ENCODE data around the gene CYP2C9. TPM values are rescaled to one million over a fixed set of nuclear protein-coding genes. Genes with fewer than 3 reads are reported as not detected.
"Not testable (repeated sequence)": the region's sequence is repeated elsewhere in the genome, so short reads cannot be mapped to it uniquely, and the experiment has no call there.

CYP2C9 gene
- polyA plus RNA-seq, result not detected

DNA sequence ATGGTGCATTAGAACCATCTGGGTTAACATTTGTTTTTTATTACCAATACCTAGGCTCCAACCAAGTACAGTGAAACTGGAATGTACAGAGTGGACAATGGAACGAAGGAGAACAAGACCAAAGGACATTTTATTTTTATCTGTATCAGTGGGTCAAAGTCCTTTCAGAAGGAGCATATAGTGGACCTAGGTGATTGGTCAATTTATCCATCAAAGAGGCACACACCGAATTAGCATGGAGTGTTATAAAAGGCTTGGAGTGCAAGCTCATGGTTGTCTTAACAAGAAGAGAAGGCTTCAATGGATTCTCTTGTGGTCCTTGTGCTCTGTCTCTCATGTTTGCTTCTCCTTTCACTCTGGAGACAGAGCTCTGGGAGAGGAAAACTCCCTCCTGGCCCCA is at the start of gene CYP2C9:
Gene CYP2C9 (plus strand): TSS at position 276 of the 400 bp plus-strand sequence. CDS start 25 bp downstream, at position 301.
- Mint-ChIP-seq H3K4me3 (no peak within 1 kb of the TSS), H3K9me3 (peaks cover 7 to 28% (median 20%) of the 10 kb centered on the region in 6 donors), H3K4me1 (no peaks in the 10 kb centered on the region), H3K27ac (no peak within 1 kb of the TSS), H3K36me3 (peaks cover 0 to 4% (median 0%) of the 10 kb centered on the region in 3 donors), H3K27me3 (ENCODE audit: low read depth in 3 of 3) (no peaks in the 10 kb centered on the region)
- DNase-seq, result no peak

DNA sequence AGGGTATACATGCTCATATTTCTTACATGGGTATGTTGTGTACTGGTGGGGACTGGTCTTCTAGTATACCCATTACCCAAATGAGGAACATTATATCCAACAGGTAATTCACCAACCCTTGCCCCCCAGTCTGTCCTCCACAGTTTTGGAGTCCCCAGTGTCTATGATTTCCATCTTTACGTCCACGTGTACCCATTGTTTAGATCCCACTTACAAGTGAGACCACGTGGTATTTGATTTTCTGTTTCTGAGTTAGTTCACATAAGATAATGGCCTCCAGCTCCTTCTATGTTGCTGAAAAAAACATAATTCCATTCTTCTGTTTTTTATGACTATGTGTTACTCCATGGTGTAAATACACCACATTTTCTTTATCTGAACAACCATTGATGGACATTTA is 49.3 kb upstream of the CYP2C9 start:
- no peak for DNase-seq
- Mint-ChIP-seq H3K9me3 (peaks cover 0 to 16% (median 4%) of the 10 kb centered on the region in 6 donors), H3K4me3 (no peak overlapping the region), H3K27me3 (ENCODE audit: low read depth in 3 of 3) (no peaks in the 10 kb centered on the region), H3K27ac (no peak overlapping the region), H3K4me1 (no peaks in the 10 kb centered on the region), H3K36me3 (no peaks in the 10 kb centered on the region)

DNA sequence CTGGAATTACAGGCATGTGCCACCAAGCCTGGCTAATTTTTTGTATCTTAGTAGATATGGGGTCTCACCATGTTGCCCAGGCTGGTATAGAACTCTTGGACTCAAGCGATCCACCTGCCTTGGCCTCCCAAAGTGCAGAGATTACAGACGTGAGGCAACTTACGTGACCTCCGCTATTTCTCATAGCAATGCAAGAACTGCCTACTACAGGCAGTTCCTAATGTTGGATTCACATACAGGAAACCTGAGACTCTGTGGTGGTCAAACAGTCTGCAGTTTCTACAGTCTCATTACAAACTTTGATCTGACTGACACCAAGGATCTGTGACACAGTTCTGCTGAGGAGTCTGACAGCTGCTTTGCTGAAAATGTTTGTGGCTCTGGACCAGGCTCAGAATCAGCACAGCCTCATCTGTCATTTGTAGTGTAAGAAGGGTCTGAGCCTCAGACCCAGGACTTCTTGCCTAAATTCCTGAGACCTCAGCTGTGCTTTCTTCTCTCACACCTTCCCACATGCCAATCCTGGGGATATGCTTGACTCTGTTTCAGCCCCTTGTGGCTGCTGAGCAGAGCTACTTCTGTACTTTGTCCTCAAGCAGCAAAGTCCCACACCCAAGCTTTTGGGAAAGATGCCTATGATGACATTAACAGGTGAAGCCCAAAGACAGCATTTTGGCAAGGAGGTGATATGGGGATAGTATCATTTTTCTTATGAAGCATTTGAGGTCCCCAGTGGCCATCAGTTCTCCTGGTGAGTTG is 48.0 kb upstream of the CYP2C9 start:
- Mint-ChIP-seq H3K4me3 (no peak overlapping the region), H3K27ac (no peak overlapping the region), H3K27me3 (ENCODE audit: low read depth in 3 of 3) (no peaks in the 10 kb centered on the region), H3K36me3 (no peaks in the 10 kb centered on the region), H3K4me1 (no peaks in the 10 kb centered on the region), H3K9me3 (peaks cover 0 to 15% (median 5%) of the 10 kb centered on the region in 6 donors)
- DNase-seq, result no peak

DNA sequence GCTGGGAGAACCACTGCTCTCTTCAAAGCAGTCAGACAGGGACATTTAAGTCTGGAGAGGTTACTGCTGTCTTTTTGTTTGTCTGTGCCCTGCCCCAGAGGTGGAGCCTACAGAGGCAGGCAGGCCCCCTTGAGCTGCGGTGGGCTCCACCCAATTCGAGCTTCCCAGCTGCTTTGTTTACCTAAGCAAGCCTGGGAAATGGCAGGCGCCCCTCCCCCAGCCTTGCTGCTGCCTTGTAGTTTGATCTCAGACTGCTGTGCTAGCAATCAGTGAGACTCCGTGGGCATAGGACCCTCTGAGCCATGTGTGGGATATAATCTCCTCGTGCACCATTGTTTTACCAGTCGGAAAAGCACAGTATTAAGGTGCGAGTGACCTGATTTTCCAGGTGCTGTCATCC is 40.0 kb upstream of the CYP2C9 start:
- H3K27ac Mint-ChIP-seq; H3K27me3 Mint-ChIP-seq (ENCODE audit: low read depth in 3 of 3); DNase-seq; H3K4me3 Mint-ChIP-seq; H3K36me3 Mint-ChIP-seq; H3K4me1 Mint-ChIP-seq: not testable (repeated sequence)
- peaks cover 0 to 17% (median 2%) of the 10 kb centered on the region in 6 donors for H3K9me3 Mint-ChIP-seq

- peaks cover 0 to 14% (median 6%) of the 10 kb centered on the region in 6 donors for H3K9me3 Mint-ChIP-seq
- H3K36me3 Mint-ChIP-seq, result no peaks in the 10 kb centered on the region
These were observed 36.4 kb upstream of the CYP2C9 start for GRCh38 chr10:94902080-94902479.

GRCh38 chr10:94902570-94902969 is 35.9 kb upstream of the CYP2C9 start:
- Mint-ChIP-seq H3K27me3 (ENCODE audit: low read depth in 3 of 3) (peaks cover 0 to 2% (median 0%) of the 10 kb centered on the region in 3 donors), H3K4me1 (no peaks in the 10 kb centered on the region), H3K36me3 (no peaks in the 10 kb centered on the region), H3K9me3 (peaks cover 0 to 10% (median 5%) of the 10 kb centered on the region in 6 donors), H3K4me3 (no peak overlapping the region), H3K27ac (no peak overlapping the region)
- no peak for DNase-seq

More at GRCh38 chr10:94902080-94902479, 36.4 kb upstream of the CYP2C9 start:
- H3K27ac Mint-ChIP-seq, result no peak overlapping the region
- peaks cover 0 to 3% (median 0%) of the 10 kb centered on the region in 3 donors for H3K27me3 Mint-ChIP-seq (ENCODE audit: low read depth in 3 of 3)
- DNase-seq, result no peak
- H3K4me1 Mint-ChIP-seq, result no peaks in the 10 kb centered on the region
- H3K4me3 Mint-ChIP-seq, result no peak overlapping the region

- H3K9me3 Mint-ChIP-seq, result peaks cover 0 to 16% (median 7%) of the 10 kb centered on the region in 6 donors
- H3K27ac Mint-ChIP-seq; H3K4me3 Mint-ChIP-seq; H3K27me3 Mint-ChIP-seq (ENCODE audit: low read depth in 3 of 3); DNase-seq; H3K36me3 Mint-ChIP-seq; H3K4me1 Mint-ChIP-seq: not testable (repeated sequence)
These were observed 33.8 kb upstream of the CYP2C9 start for GRCh38 chr10:94904506-94905148.

- Mint-ChIP-seq H3K4me1 (no peaks in the 10 kb centered on the region), H3K9me3 (peaks cover 3 to 18% (median 4%) of the 10 kb centered on the region in 6 donors), H3K4me3 (no peak overlapping the region), H3K27ac (no peak overlapping the region), H3K27me3 (ENCODE audit: low read depth in 3 of 3) (peaks cover 0 to 3% (median 0%) of the 10 kb centered on the region in 3 donors), H3K36me3 (no peaks in the 10 kb centered on the region)
- DNase-seq, result no peak
These were observed 22.0 kb upstream of the CYP2C9 start for GRCh38 chr10:94916423-94916822.

DNA sequence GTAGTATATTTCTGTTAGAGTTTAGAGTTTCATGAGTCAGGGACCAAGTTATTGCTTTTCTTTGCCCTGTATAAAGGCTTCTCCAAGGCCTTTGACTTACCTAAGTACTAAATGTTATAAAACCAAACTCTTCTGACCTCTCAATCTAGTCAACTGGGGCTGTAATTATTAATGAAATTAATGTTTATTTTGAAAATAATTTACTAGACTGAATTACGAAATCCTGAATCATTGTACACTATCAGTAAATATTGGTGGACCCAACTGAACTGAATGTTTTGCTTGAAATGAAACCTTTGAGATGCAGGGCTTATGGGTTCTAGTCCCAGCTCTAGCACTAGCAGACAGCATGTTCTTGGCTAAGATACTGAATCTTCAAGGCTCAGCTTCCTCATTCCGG is 1.7 kb upstream of the CYP2C9 start:
- Mint-ChIP-seq H3K9me3 (peaks cover 1 to 26% (median 7%) of the 10 kb centered on the region in 6 donors), H3K27me3 (ENCODE audit: low read depth in 3 of 3) (peaks cover 0 to 2% (median 0%) of the 10 kb centered on the region in 3 donors), H3K36me3 (no peaks in the 10 kb centered on the region), H3K4me1 (no peaks in the 10 kb centered on the region), H3K4me3 (no peak overlapping the region), H3K27ac (no peak overlapping the region)
- DNase-seq, result no peak

DNA sequence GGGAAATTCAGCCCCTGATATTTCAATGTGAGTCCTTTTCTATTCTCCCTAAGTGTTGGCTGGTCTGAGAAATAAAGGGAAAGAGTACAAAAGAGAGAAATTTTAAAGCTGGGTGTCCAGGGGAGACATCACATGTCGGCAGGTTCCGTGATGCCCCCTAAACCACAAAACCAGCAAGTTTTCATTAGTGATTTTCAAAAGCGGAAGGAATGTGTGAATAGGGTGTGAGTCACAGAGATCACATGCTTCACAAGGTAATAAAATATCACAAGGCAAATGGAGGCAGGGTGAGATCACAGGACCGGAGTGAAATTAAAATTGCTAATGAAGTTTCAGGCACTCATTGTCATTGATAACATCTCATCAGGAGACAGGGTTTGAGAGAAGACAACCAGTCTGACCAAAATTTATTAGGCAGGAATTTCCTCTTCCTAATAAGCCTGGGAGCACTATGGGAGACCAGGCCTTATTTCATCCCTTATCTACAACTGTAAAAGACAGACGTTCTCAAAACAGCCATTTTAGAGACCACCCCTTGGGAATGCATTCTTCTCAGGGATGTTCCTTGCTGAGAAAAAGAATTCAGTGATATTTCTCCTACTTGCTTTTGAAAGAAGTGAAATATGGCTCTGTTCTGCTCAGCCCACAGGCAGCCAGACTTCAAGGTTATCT is 5.1 kb downstream of the CYP2C9 start:
- peaks cover 16 to 29% (median 26%) of the 10 kb centered on the region in 6 donors for H3K9me3 Mint-ChIP-seq
- H3K27me3 Mint-ChIP-seq (ENCODE audit: low read depth in 3 of 3); H3K4me3 Mint-ChIP-seq; DNase-seq; H3K36me3 Mint-ChIP-seq; H3K27ac Mint-ChIP-seq; H3K4me1 Mint-ChIP-seq: not testable (repeated sequence)

- not testable (repeated sequence) for H3K27me3 Mint-ChIP-seq (ENCODE audit: low read depth in 3 of 3); H3K4me1 Mint-ChIP-seq; H3K4me3 Mint-ChIP-seq; DNase-seq; H3K36me3 Mint-ChIP-seq; H3K27ac Mint-ChIP-seq
- H3K9me3 Mint-ChIP-seq, result peaks cover 3 to 29% (median 24%) of the 10 kb centered on the region in 6 donors
These were observed 7.7 kb downstream of the CYP2C9 start for GRCh38 chr10:94946181-94946580.

GRCh38 chr10:94963901-94964300 is 25.4 kb downstream of the CYP2C9 start:
- H3K27me3 Mint-ChIP-seq (ENCODE audit: low read depth in 3 of 3), result no peaks in the 10 kb centered on the region
- no peaks in the 10 kb centered on the region for H3K4me1 Mint-ChIP-seq
- no peak overlapping the region for H3K27ac Mint-ChIP-seq
- no peaks in the 10 kb centered on the region for H3K36me3 Mint-ChIP-seq
- H3K9me3 Mint-ChIP-seq, result peaks cover 2 to 19% (median 11%) of the 10 kb centered on the region in 6 donors
- no peak overlapping the region for H3K4me3 Mint-ChIP-seq
- no peak for DNase-seq

- Mint-ChIP-seq H3K9me3 (peaks cover 9 to 34% (median 11%) of the 10 kb centered on the region in 6 donors), H3K4me3 (no peak overlapping the region), H3K27me3 (ENCODE audit: low read depth in 3 of 3) (peaks cover 0 to 2% (median 1%) of the 10 kb centered on the region in 3 donors)
These were observed 45.1 kb downstream of the CYP2C9 start for GRCh38 chr10:94983555-94983954.

GRCh38 chr10:94989192-94989591 is 50.7 kb downstream of the CYP2C9 start:
- Mint-ChIP-seq H3K27me3 (ENCODE audit: low read depth in 3 of 3) (peaks cover 0 to 2% (median 1%) of the 10 kb centered on the region in 3 donors), H3K27ac (no peak overlapping the region), H3K9me3 (peaks cover 9 to 48% (median 24%) of the 10 kb centered on the region in 6 donors), H3K4me1 (no peaks in the 10 kb centered on the region), H3K36me3 (peaks cover 0 to 7% (median 0%) of the 10 kb centered on the region in 3 donors), H3K4me3 (no peak overlapping the region)
- DNase-seq, result no peak

More at GRCh38 chr10:94983555-94983954, 45.1 kb downstream of the CYP2C9 start:
- Mint-ChIP-seq H3K36me3 (no peaks in the 10 kb centered on the region), H3K4me1 (no peaks in the 10 kb centered on the region), H3K27ac (no peak overlapping the region)
- DNase-seq, result no peak
